Fibroblast of lung (primary cell): ENCODE measurements around the gene TMEM40.

Experiments
- CTCF ChIP-seq, 2 donors: IDR thresholded peaks in 1 of 2; conservative IDR thresholded peaks in 1 of 2; 1 replicate in 1 of 2; 2 replicates in 1 of 2; pipeline ENCODE4 v1.5.1; 2011 to 2012; ENCODE audit warnings: low read length in 2 of 2, control low read depth in 1 of 2, inconsistent platforms in 1 of 2, low read depth in 1 of 2, mild to moderate bottlenecking in 1 of 2
- EZH2 ChIP-seq: IDR thresholded peaks from 2 replicates; pipeline ENCODE4 v1.5.1; 2012; ENCODE audit warnings: low read length, control low read depth, mild to moderate bottlenecking; ENCODE audit errors: missing control alignments

- no peak for TF ChIP-seq CTCF (conservative IDR thresholded peaks at IDR 0.05 in 1 of 2, IDR thresholded peaks at IDR 0.05 in 1 of 2; ENCODE audit: low read depth in 1 of 2, low read length in 2 of 2)
- TF ChIP-seq EZH2, result no peak
These were observed 10.7 kb upstream of the TMEM40 start for GRCh38 chr3:12769761-12770160.
